Rectal smooth muscle tissue (tissue), 1 donor: ENCODE data around the gene SDHB.
A peak's percentile ranks its signal among the peaks of the same experiment; 100 is the strongest.

Experiments
- H3K27ac ChIP-seq: one replicate; pipeline ENCODE4 v1.7.0; 2013; ENCODE audit warnings: low read depth, low read length, inconsistent platforms
- H3K27me3 ChIP-seq: one replicate; pipeline ENCODE4 v1.7.0; 2013; ENCODE audit warnings: low read length; ENCODE audit not compliant: control insufficient read depth, insufficient read depth
- H3K36me3 ChIP-seq: one replicate; pipeline ENCODE4 v1.7.0; 2013; ENCODE audit warnings: low read length; ENCODE audit not compliant: control insufficient read depth, insufficient read depth
- H3K4me1 ChIP-seq: one replicate; pipeline ENCODE4 v1.7.0; 2013; ENCODE audit warnings: low read length; ENCODE audit not compliant: control insufficient read depth, insufficient read depth
- H3K4me3 ChIP-seq: one replicate; pipeline ENCODE4 v1.7.0; 2013; ENCODE audit warnings: low read length
- H3K9ac ChIP-seq: one replicate; pipeline ENCODE4 v1.7.0; 2013; ENCODE audit warnings: low read length

Gene SDHB

GRCh38 chr1:17053685-17054410, at the start of gene SDHB:
Gene SDHB, minus strand, starts transcription at chr1:17054032. Its CDS starts 13 bp downstream, at chr1:17054019.
- Histone ChIP-seq H3K4me3 (peak within 1 kb of the TSS; percentile 100), H3K27me3 (no peaks in the 10 kb centered on the region), H3K36me3 (peaks cover 2% of the 10 kb centered on the region), H3K4me1 (peaks cover 5% of the 10 kb centered on the region), H3K27ac (peak within 1 kb of the TSS; percentile 93), H3K9ac (peak within 1 kb of the TSS; percentile 98)

- Histone ChIP-seq H3K4me1 (no peaks in the 10 kb centered on the region), H3K27ac (no peak overlapping the region), H3K9ac (no peak overlapping the region), H3K4me3 (no peak overlapping the region), H3K27me3 (no peaks in the 10 kb centered on the region), H3K36me3 (peaks cover 7% of the 10 kb centered on the region)
Observed at GRCh38 chr1:17102232-17102631, 48.4 kb upstream of the SDHB start.

- Histone ChIP-seq H3K27ac (no peak overlapping the region), H3K27me3 (no peaks in the 10 kb centered on the region), H3K9ac (no peak overlapping the region), H3K4me1 (no peaks in the 10 kb centered on the region), H3K4me3 (no peak overlapping the region), H3K36me3 (peaks cover 9% of the 10 kb centered on the region)
Observed at GRCh38 chr1:17101261-17101660, 47.4 kb upstream of the SDHB start.

GRCh38 chr1:17099616-17100340, 45.9 kb upstream of the SDHB start:
- Histone ChIP-seq H3K36me3 (peaks cover 9% of the 10 kb centered on the region), H3K4me1 (no peaks in the 10 kb centered on the region), H3K27me3 (no peaks in the 10 kb centered on the region), H3K27ac (no peak overlapping the region), H3K9ac (no peak overlapping the region), H3K4me3 (no peak overlapping the region)

GRCh38 chr1:17098446-17099317, 44.9 kb upstream of the SDHB start:
- no peaks in the 10 kb centered on the region for H3K27me3 ChIP-seq
- no peaks in the 10 kb centered on the region for H3K4me1 ChIP-seq
- H3K4me3 ChIP-seq = no peak overlapping the region
- no peak overlapping the region for H3K27ac ChIP-seq
- no peak overlapping the region for H3K9ac ChIP-seq
- H3K36me3 ChIP-seq = peaks cover 9% of the 10 kb centered on the region

- no peak overlapping the region for H3K4me3 ChIP-seq
- no peak overlapping the region for H3K9ac ChIP-seq
- no peaks in the 10 kb centered on the region for H3K4me1 ChIP-seq
- peaks cover 4% of the 10 kb centered on the region for H3K36me3 ChIP-seq
- no peaks in the 10 kb centered on the region for H3K27me3 ChIP-seq
- no peak overlapping the region for H3K27ac ChIP-seq
Observed at GRCh38 chr1:17097787-17098186, 44.0 kb upstream of the SDHB start.

- Histone ChIP-seq H3K4me1 (no peaks in the 10 kb centered on the region), H3K27ac (no peak overlapping the region), H3K4me3 (no peak overlapping the region), H3K9ac (no peak overlapping the region), H3K36me3 (peaks cover 4% of the 10 kb centered on the region), H3K27me3 (no peaks in the 10 kb centered on the region)
Observed at GRCh38 chr1:17097147-17097546, 43.3 kb upstream of the SDHB start.

GRCh38 chr1:17096584-17096983, 42.8 kb upstream of the SDHB start:
- no peak overlapping the region for H3K27ac ChIP-seq
- no peaks in the 10 kb centered on the region for H3K27me3 ChIP-seq
- no peaks in the 10 kb centered on the region for H3K4me1 ChIP-seq
- peaks cover 4% of the 10 kb centered on the region for H3K36me3 ChIP-seq
- H3K4me3 ChIP-seq = no peak overlapping the region
- no peak overlapping the region for H3K9ac ChIP-seq

- H3K36me3 ChIP-seq = peaks cover 4% of the 10 kb centered on the region
- H3K27ac ChIP-seq = no peak overlapping the region
- H3K9ac ChIP-seq = no peak overlapping the region
- H3K4me1 ChIP-seq = no peaks in the 10 kb centered on the region
- no peaks in the 10 kb centered on the region for H3K27me3 ChIP-seq
- no peak overlapping the region for H3K4me3 ChIP-seq
Observed at GRCh38 chr1:17095141-17095540, 41.3 kb upstream of the SDHB start.

- H3K36me3 ChIP-seq = peaks cover 4% of the 10 kb centered on the region
- no peak overlapping the region for H3K27ac ChIP-seq
- no peaks in the 10 kb centered on the region for H3K27me3 ChIP-seq
- H3K4me3 ChIP-seq = no peak overlapping the region
- H3K4me1 ChIP-seq = no peaks in the 10 kb centered on the region
- H3K9ac ChIP-seq = no peak overlapping the region
Observed at GRCh38 chr1:17094664-17095063, 40.8 kb upstream of the SDHB start.

- Histone ChIP-seq H3K9ac (no peak overlapping the region), H3K27ac (no peak overlapping the region), H3K27me3 (no peaks in the 10 kb centered on the region), H3K36me3 (peaks cover 4% of the 10 kb centered on the region), H3K4me3 (no peak overlapping the region), H3K4me1 (no peaks in the 10 kb centered on the region)
Observed at GRCh38 chr1:17093822-17094393, 40.1 kb upstream of the SDHB start.

- Histone ChIP-seq H3K27me3 (no peaks in the 10 kb centered on the region), H3K9ac (no peak overlapping the region), H3K36me3 (peaks cover 4% of the 10 kb centered on the region), H3K4me1 (no peaks in the 10 kb centered on the region), H3K4me3 (no peak overlapping the region), H3K27ac (no peak overlapping the region)
Observed at GRCh38 chr1:17091252-17091651, 37.4 kb upstream of the SDHB start.
